Gastrocnemius medialis (tissue), 4 donors: Measurements from ENCODE around the gene IGSF9. TPM values are rescaled to one million over a fixed set of nuclear protein-coding genes. Genes with fewer than 3 reads are reported as not detected.

ENCODE experiments used
- ATAC-seq, 2 donors: fragments of 150-250 bp; one replicate each; pipeline ENCODE4 v1.9.1; 2016
- DNase-seq, 2 donors: peaks; one replicate each; pipeline ENCODE4 v3.0.0-alpha.2; 2019
- H3K27ac ChIP-seq, 4 donors: fragments of 200-600 bp; sonication (generic); 1 replicate in 1 of 4; 2 replicates in 3 of 4; pipeline ENCODE4 v1.5.1; 2016 to 2018; ENCODE audit warnings: mild to moderate bottlenecking in 2 of 4, moderate library complexity in 1 of 4
- H3K27me3 ChIP-seq, 3 donors: fragments of 200-600 bp; sonication (generic) in 2 of 3; 1 replicate in 1 of 3; 2 replicates in 2 of 3; pipeline versions ENCODE4 v1.5.1 to v1.6.0; 2016 to 2019; ENCODE audit warnings: mild to moderate bottlenecking in 1 of 3, moderate library complexity in 1 of 3
- H3K36me3 ChIP-seq, 2 donors: fragments of 200-600 bp; sonication (generic) in 1 of 2; one replicate each; pipeline ENCODE4 v1.5.1; 2017 to 2018
- H3K4me1 ChIP-seq, 2 donors: fragments of 200-600 bp; sonication (generic) in 1 of 2; one replicate each; pipeline ENCODE4 v1.5.1; 2016 to 2017; ENCODE audit warnings: mild to moderate bottlenecking in 2 of 2
- H3K4me3 ChIP-seq, 4 donors: fragments of 200-600 bp; sonication (generic) in 3 of 4; 1 replicate in 1 of 4; 2 replicates in 3 of 4; pipeline ENCODE4 v1.5.1; 2016 to 2019; ENCODE audit warnings: mild to moderate bottlenecking in 2 of 4
- H3K9me3 ChIP-seq, 3 donors: fragments of 200-600 bp; sonication (generic) in 2 of 3; 1 replicate in 1 of 3; 2 replicates in 2 of 3; pipeline ENCODE4 v1.5.1; 2016 to 2019
- CTCF ChIP-seq, 5 experiments: fragments of 450-650 bp in 3 of 5; fragments of 200-600 bp in 2 of 5; sonication (generic) in 2 of 5; IDR thresholded peaks in 4 of 5; conservative IDR thresholded peaks in 1 of 5; 1 replicate in 4 of 5; 2 replicates in 1 of 5; pipeline ENCODE4 v1.5.1; 2016 to 2019; ENCODE audit warnings: antibody characterized with exemption in 5 of 5, mild to moderate bottlenecking in 3 of 5, moderate library complexity in 3 of 5
- POLR2A ChIP-seq, 2 donors: fragments of 450-650 bp; IDR thresholded peaks; one replicate each; pipeline ENCODE4 v1.6.1; 2017; ENCODE audit warnings: antibody characterized with exemption in 2 of 2, mild to moderate bottlenecking in 2 of 2, moderate library complexity in 2 of 2
- in situ Hi-C, 4 donors: fragments of 200-750 bp; cut with MboI; loops; one replicate each; pipeline versions ENCODE4 v1.15.0 to v1.8.0; 2017; ENCODE audit warnings: low sequenced_read_pairs in 4 of 4
- intact Hi-C: fragments of 100-400 bp; cut with DNase I; formaldehyde crosslinking; loops from one replicate; pipeline ENCODE4 v1.15.1; 2023; ENCODE audit warnings: low total_unique reads
- total RNA-seq, 4 donors: library from RNA; depleted of rRNA; stranded (reverse); fragments of >200 nt; gene quantifications; one replicate each; pipeline versions ENCODE4 v1.1.0 to v1.2.3, GENCODE V29; 2016

IGSF9 gene
- total RNA-seq, 4 donors from 2014 or later = 0.10 to 0.11 TPM; not detected in 2

GRCh38 chr1:159952932-159953331, 7.5 kb upstream of the IGSF9 start:
- intact Hi-C loops = no loop called here
- TF ChIP-seq CTCF (IDR thresholded peaks at IDR 0.05 in 4 of 5, conservative IDR thresholded peaks at IDR 0.05 in 1 of 5) (no peak), POLR2A (IDR thresholded peaks at IDR 0.05) (no peak)
- no peak for DNase-seq
- Histone ChIP-seq H3K4me3 (no peak overlapping the region), H3K9me3 (no peaks in the 10 kb centered on the region), H3K36me3 (no peaks in the 10 kb centered on the region), H3K4me1 (no peaks in the 10 kb centered on the region), H3K27me3 (peaks cover 0 to 11% (median 0%) of the 10 kb centered on the region in 3 donors), H3K27ac (no peak overlapping the region)
- in situ Hi-C loops = no loop called here
- no peak for ATAC-seq

GRCh38 chr1:159951551-159951950, 6.1 kb upstream of the IGSF9 start:
- TF ChIP-seq CTCF (IDR thresholded peaks at IDR 0.05 in 4 of 5, conservative IDR thresholded peaks at IDR 0.05 in 1 of 5) (no peak), POLR2A (IDR thresholded peaks at IDR 0.05) (no peak)
- in situ Hi-C loops = no loop called here
- intact Hi-C loops = no loop called here
- no peaks in the 10 kb centered on the region for H3K9me3 ChIP-seq
- no peaks in the 10 kb centered on the region for H3K36me3 ChIP-seq
- DNase-seq (no peak), ATAC-seq (no peak)
- H3K27me3 ChIP-seq = peaks cover 0 to 11% (median 0%) of the 10 kb centered on the region in 3 donors
- H3K27ac ChIP-seq = no peak overlapping the region
- H3K4me1 ChIP-seq = no peaks in the 10 kb centered on the region
- no peak overlapping the region for H3K4me3 ChIP-seq

GRCh38 chr1:159951016-159951415, 5.6 kb upstream of the IGSF9 start:
- in situ Hi-C loops = no loop called here
- H3K9me3 ChIP-seq = no peaks in the 10 kb centered on the region
- DNase-seq (no peak), ATAC-seq (no peak)
- no peak overlapping the region for H3K27ac ChIP-seq
- intact Hi-C loops = no loop called here
- H3K27me3 ChIP-seq = peaks cover 0 to 11% (median 0%) of the 10 kb centered on the region in 3 donors
- H3K36me3 ChIP-seq = no peaks in the 10 kb centered on the region
- no peak for TF ChIP-seq POLR2A (IDR thresholded peaks at IDR 0.05)
- no peak for TF ChIP-seq CTCF (IDR thresholded peaks at IDR 0.05 in 4 of 5, conservative IDR thresholded peaks at IDR 0.05 in 1 of 5)
- H3K4me3 ChIP-seq = no peak overlapping the region
- H3K4me1 ChIP-seq = peaks cover 0 to 2% of the 10 kb centered on the region in 2 donors

- Histone ChIP-seq H3K4me1 (peaks cover 0 to 12% of the 10 kb centered on the region in 2 donors), H3K36me3 (no peaks in the 10 kb centered on the region), H3K27me3 (peaks cover 2 to 14% (median 3%) of the 10 kb centered on the region in 3 donors), H3K27ac (no peak overlapping the region), H3K4me3 (no peak overlapping the region), H3K9me3 (no peaks in the 10 kb centered on the region)
- TF ChIP-seq CTCF (IDR thresholded peaks at IDR 0.05 in 4 of 5, conservative IDR thresholded peaks at IDR 0.05 in 1 of 5) (no peak), POLR2A (IDR thresholded peaks at IDR 0.05) (no peak)
- ATAC-seq = no peak
- no peak for DNase-seq
- intact Hi-C loops (loop anchor here (5.0 kb wide), 1 partner anchor 153 kb away; no protein-coding TSS in a partner anchor), in situ Hi-C loops (loop anchor here in 1 of 4 donors (10.0 kb wide), 1 partner anchor 55 kb away; no protein-coding TSS in a partner anchor)
Measured at GRCh38 chr1:159949981-159950381, 4.6 kb upstream of the IGSF9 start.

- Histone ChIP-seq H3K4me3 (no peak overlapping the region), H3K27ac (no peak overlapping the region), H3K9me3 (no peaks in the 10 kb centered on the region), H3K27me3 (peaks cover 8 to 23% (median 11%) of the 10 kb centered on the region in 3 donors), H3K4me1 (peaks cover 0 to 15% of the 10 kb centered on the region in 2 donors), H3K36me3 (no peaks in the 10 kb centered on the region)
- TF ChIP-seq POLR2A (IDR thresholded peaks at IDR 0.05) (no peak), CTCF (IDR thresholded peaks at IDR 0.05 in 4 of 5, conservative IDR thresholded peaks at IDR 0.05 in 1 of 5) (no peak)
- ATAC-seq = no peak
- intact Hi-C loops (loop anchor here (5.0 kb wide), 1 partner anchor 152 kb away; no protein-coding TSS in a partner anchor), in situ Hi-C loops (loop anchor here in 1 of 4 donors (10.0 kb wide), 1 partner anchor 56 kb away; no protein-coding TSS in a partner anchor)
- no peak for DNase-seq
Measured at GRCh38 chr1:159949123-159949522, 3.7 kb upstream of the IGSF9 start.
